H1 (cell line): ENCODE results near the gene GDNF. TPM values are rescaled to one million over a fixed set of nuclear protein-coding genes. Genes with fewer than 3 reads are reported as not detected.

Experiments
- ASH2L ChIP-seq: fragments of 200-600, 300-600 bp; sonication (generic); IDR thresholded peaks from one replicate; pipeline ENCODE4 v1.7.1; 2017; ENCODE audit warnings: low read length
- CBX8 ChIP-seq: fragments of 300-800, 300-1000 bp; sonication (generic); IDR thresholded peaks from 2 replicates; pipeline ENCODE4 v1.7.1; 2016; ENCODE audit warnings: low read depth, low read length, borderline replicate concordance
- EP300 ChIP-seq, 2 experiments: IDR thresholded peaks; 1 replicate in 1 of 2; 2 replicates in 1 of 2; pipeline ENCODE4 v1.6.1; 2011 to 2012; ENCODE audit warnings: low read depth in 2 of 2, low read length in 2 of 2, mild to moderate bottlenecking in 2 of 2, borderline replicate concordance in 1 of 2, inconsistent platforms in 1 of 2, moderate library complexity in 1 of 2
- EZH2 ChIP-seq: fragments of 200-600 bp; sonication (generic); IDR thresholded peaks from 2 replicates; pipeline ENCODE4 v1.7.1; 2012; ENCODE audit warnings: low read depth, mild to moderate bottlenecking, moderate library complexity, low read length, inconsistent platforms; ENCODE audit not compliant: severe bottlenecking
- RXRA ChIP-seq: IDR thresholded peaks from 2 replicates; pipeline ENCODE4 v1.6.1; 2011; ENCODE audit warnings: low read depth, mild to moderate bottlenecking, low read length, moderate library complexity; ENCODE audit not compliant: insufficient read depth
- SP1 ChIP-seq: IDR thresholded peaks from 2 replicates; pipeline ENCODE4 v1.6.1; 2011; ENCODE audit warnings: low read depth, low read length
- polyA plus RNA-seq, 7 experiments: library from polyadenylated mRNA; depleted of rRNA in 3 of 7; stranded (reverse) in 5 of 7; unstranded in 2 of 7; fragments of >200 nt in 5 of 7; fragments of 200-250 nt in 2 of 7; gene quantifications; 1 replicate in 5 of 7; 2 replicates in 1 of 7; 4 replicates in 1 of 7; pipeline versions ENCODE4 v1.2.1 to v1.2.3, GENCODE V29; 2011 to 2013; ENCODE audit warnings: missing spikeins in 2 of 7, mixed read lengths in 2 of 7
- total RNA-seq: library from RNA; stranded (reverse); fragmentation: NEBNext Ultra II Directional; extraction: Animal tissue kit (Norgen Biotek cat#: 25700); gene quantifications from 2 replicates; pipeline ENCODE4 v1.2.1, GENCODE V29; 2021
- TF ChIP-seq, protein P1 (sequence below): fragments of 300-600 bp; sonication (generic); IDR thresholded peaks from 2 replicates; pipeline ENCODE4 v1.7.1; 2012; ENCODE audit warnings: low read length, moderate library complexity, mild to moderate bottlenecking, inconsistent platforms; ENCODE audit not compliant: insufficient replicate concordance

GDNF gene
- total and polyA plus RNA-seq, 2 of the 8 experiments (the other 6 are each of a cell fraction or from before 2014, with no cell fraction given) = 0.15 to 2.0 TPM

DNA sequence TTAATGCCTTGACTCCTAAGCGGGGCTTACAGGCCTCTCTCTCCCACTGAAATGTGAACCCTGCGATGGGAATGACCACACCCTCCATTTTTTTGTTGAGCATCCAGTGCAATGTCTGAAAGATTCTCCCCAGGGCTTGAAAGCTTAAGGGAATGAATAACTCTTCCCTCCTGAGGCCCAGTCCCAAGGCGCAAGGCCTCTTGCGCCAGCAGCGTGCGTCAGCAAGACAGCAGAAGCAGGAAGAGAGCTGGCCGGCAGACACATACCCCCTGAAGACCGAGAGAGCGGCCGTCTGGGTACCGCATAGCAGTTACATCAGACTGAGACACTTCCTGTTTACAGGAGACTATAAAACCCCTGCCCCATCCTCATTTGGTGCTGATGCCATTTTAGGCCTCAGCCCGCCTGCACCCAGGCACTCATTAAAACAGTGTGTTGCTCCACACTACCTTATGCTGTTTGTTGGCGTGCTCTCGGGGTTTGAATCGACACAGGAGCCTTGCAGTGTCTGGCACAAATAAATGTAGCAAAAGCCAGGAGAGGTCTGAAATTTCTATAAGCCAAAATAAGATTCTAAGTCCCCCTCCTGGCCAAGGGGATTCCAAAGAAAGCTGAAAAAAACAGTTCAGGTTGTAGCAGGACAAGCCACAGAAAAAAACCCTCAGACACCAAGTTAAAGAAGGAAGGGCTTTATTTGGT, 62.3 kb downstream of the GDNF start (continued):
- TF ChIP-seq, protein P1, sequence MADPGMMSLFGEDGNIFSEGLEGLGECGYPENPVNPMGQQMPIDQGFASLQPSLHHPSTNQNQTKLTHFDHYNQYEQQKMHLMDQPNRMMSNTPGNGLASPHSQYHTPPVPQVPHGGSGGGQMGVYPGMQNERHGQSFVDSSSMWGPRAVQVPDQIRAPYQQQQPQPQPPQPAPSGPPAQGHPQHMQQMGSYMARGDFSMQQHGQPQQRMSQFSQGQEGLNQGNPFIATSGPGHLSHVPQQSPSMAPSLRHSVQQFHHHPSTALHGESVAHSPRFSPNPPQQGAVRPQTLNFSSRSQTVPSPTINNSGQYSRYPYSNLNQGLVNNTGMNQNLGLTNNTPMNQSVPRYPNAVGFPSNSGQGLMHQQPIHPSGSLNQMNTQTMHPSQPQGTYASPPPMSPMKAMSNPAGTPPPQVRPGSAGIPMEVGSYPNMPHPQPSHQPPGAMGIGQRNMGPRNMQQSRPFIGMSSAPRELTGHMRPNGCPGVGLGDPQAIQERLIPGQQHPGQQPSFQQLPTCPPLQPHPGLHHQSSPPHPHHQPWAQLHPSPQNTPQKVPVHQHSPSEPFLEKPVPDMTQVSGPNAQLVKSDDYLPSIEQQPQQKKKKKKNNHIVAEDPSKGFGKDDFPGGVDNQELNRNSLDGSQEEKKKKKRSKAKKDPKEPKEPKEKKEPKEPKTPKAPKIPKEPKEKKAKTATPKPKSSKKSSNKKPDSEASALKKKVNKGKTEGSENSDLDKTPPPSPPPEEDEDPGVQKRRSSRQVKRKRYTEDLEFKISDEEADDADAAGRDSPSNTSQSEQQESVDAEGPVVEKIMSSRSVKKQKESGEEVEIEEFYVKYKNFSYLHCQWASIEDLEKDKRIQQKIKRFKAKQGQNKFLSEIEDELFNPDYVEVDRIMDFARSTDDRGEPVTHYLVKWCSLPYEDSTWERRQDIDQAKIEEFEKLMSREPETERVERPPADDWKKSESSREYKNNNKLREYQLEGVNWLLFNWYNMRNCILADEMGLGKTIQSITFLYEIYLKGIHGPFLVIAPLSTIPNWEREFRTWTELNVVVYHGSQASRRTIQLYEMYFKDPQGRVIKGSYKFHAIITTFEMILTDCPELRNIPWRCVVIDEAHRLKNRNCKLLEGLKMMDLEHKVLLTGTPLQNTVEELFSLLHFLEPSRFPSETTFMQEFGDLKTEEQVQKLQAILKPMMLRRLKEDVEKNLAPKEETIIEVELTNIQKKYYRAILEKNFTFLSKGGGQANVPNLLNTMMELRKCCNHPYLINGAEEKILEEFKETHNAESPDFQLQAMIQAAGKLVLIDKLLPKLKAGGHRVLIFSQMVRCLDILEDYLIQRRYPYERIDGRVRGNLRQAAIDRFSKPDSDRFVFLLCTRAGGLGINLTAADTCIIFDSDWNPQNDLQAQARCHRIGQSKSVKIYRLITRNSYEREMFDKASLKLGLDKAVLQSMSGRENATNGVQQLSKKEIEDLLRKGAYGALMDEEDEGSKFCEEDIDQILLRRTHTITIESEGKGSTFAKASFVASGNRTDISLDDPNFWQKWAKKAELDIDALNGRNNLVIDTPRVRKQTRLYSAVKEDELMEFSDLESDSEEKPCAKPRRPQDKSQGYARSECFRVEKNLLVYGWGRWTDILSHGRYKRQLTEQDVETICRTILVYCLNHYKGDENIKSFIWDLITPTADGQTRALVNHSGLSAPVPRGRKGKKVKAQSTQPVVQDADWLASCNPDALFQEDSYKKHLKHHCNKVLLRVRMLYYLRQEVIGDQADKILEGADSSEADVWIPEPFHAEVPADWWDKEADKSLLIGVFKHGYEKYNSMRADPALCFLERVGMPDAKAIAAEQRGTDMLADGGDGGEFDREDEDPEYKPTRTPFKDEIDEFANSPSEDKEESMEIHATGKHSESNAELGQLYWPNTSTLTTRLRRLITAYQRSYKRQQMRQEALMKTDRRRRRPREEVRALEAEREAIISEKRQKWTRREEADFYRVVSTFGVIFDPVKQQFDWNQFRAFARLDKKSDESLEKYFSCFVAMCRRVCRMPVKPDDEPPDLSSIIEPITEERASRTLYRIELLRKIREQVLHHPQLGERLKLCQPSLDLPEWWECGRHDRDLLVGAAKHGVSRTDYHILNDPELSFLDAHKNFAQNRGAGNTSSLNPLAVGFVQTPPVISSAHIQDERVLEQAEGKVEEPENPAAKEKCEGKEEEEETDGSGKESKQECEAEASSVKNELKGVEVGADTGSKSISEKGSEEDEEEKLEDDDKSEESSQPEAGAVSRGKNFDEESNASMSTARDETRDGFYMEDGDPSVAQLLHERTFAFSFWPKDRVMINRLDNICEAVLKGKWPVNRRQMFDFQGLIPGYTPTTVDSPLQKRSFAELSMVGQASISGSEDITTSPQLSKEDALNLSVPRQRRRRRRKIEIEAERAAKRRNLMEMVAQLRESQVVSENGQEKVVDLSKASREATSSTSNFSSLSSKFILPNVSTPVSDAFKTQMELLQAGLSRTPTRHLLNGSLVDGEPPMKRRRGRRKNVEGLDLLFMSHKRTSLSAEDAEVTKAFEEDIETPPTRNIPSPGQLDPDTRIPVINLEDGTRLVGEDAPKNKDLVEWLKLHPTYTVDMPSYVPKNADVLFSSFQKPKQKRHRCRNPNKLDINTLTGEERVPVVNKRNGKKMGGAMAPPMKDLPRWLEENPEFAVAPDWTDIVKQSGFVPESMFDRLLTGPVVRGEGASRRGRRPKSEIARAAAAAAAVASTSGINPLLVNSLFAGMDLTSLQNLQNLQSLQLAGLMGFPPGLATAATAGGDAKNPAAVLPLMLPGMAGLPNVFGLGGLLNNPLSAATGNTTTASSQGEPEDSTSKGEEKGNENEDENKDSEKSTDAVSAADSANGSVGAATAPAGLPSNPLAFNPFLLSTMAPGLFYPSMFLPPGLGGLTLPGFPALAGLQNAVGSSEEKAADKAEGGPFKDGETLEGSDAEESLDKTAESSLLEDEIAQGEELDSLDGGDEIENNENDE = no peak
- no peak for TF ChIP-seq SP1
- TF ChIP-seq CBX8 = no peak
- no peak for TF ChIP-seq ASH2L
- no peak for TF ChIP-seq EZH2
- no peak for TF ChIP-seq RXRA
- TF ChIP-seq EP300 (IDR thresholded peaks at IDR 0.05; ENCODE audit: borderline replicate concordance in 1 of 2, low read depth in 2 of 2, low read length in 2 of 2) = no peak
